ENCODE data around the gene NPFF. TPM values are rescaled to one million over a fixed set of nuclear protein-coding genes. Genes with fewer than 3 reads are reported as not detected.
A peak's percentile ranks its signal among the peaks of the same experiment; 100 is the strongest.

The NPFF gene
- total and polyA plus RNA-seq, 10 donors, result 0.49 to 2.0 (median 1.3) TPM; not detected in 7

- no peak for TF ChIP-seq POLR2A (IDR thresholded peaks at IDR 0.05)
- peak in 2 of 3 donors; percentile 50 to 61 for TF ChIP-seq POLR2AphosphoS5 (IDR thresholded peaks at IDR 0.05)
- Histone ChIP-seq H3K4me3 (no peak overlapping the region), H3K27ac (peak overlapping the region in 2 of 8 donors; percentile 22 to 58), H3K9me3 (no peaks in the 10 kb centered on the region), H3K36me3 (peaks cover 13 to 100% (median 100%) of the 10 kb centered on the region in 6 donors), H3K4me1 (peaks cover 3 to 71% (median 29%) of the 10 kb centered on the region in 6 donors), H3K27me3 (replicated peaks in 1 of 7) (no peaks in the 10 kb centered on the region)
- intact Hi-C loops (cut with DNase I; ENCODE audit: low total_unique reads), result no loop called here
- 88 to 96% (median 95%) methylated on average over 11 of the region's 11 CpGs for WGBS, 5 donors
- DNase-seq, result no peak
Observed at GRCh38 chr12:53464685-53465418, 42.4 kb downstream of the NPFF start.

GRCh38 chr12:53463802-53464560 is 43.3 kb downstream of the NPFF start:
- no peak overlapping the region for H3K4me3 ChIP-seq
- peak overlapping the region in 2 of 8 donors; percentile 24 to 29 for H3K27ac ChIP-seq
- TF ChIP-seq POLR2A (IDR thresholded peaks at IDR 0.05) (no peak), POLR2AphosphoS5 (IDR thresholded peaks at IDR 0.05) (no peak), CTCF (IDR thresholded peaks at IDR 0.05 in 8 of 11, conservative IDR thresholded peaks at IDR 0.05 in 3 of 11) (no peak)
- H3K4me1 ChIP-seq, result peaks cover 3 to 80% (median 30%) of the 10 kb centered on the region in 6 donors
- DNase-seq, result no peak
- WGBS, 5 donors, result 61 to 76% (median 65%) methylated on average over 5 of the region's 5 CpGs
- no peaks in the 10 kb centered on the region for H3K27me3 ChIP-seq (replicated peaks in 1 of 7)
- H3K9me3 ChIP-seq, result no peaks in the 10 kb centered on the region
- intact Hi-C loops (cut with DNase I; ENCODE audit: low total_unique reads), result no loop called here
- peaks cover 13 to 100% (median 100%) of the 10 kb centered on the region in 6 donors for H3K36me3 ChIP-seq

- Histone ChIP-seq H3K27ac (peak overlapping the region in 1 of 8 donors; percentile 29), H3K36me3 (peaks cover 7 to 100% (median 100%) of the 10 kb centered on the region in 6 donors), H3K4me3 (no peak overlapping the region), H3K4me1 (peaks cover 3 to 80% (median 32%) of the 10 kb centered on the region in 6 donors), H3K9me3 (no peaks in the 10 kb centered on the region), H3K27me3 (replicated peaks in 1 of 7) (no peaks in the 10 kb centered on the region)
- no peak for TF ChIP-seq CTCF (IDR thresholded peaks at IDR 0.05 in 8 of 11, conservative IDR thresholded peaks at IDR 0.05 in 3 of 11)
- TF ChIP-seq POLR2AphosphoS5 (IDR thresholded peaks at IDR 0.05), result peak in 1 of 3 donors; percentile 12
- 67 to 84% (median 82%) methylated on average over 3 of the region's 3 CpGs for WGBS, 5 donors
- intact Hi-C loops (cut with DNase I; ENCODE audit: low total_unique reads), result no loop called here
- DNase-seq, result no peak
Observed at GRCh38 chr12:53462935-53463334, 44.3 kb downstream of the NPFF start.

GRCh38 chr12:53461591-53461990 is 45.7 kb downstream of the NPFF start:
- intact Hi-C loops (cut with DNase I; ENCODE audit: low total_unique reads), result no loop called here
- Histone ChIP-seq H3K36me3 (peaks cover 7 to 100% (median 100%) of the 10 kb centered on the region in 6 donors), H3K27me3 (replicated peaks in 1 of 7) (no peaks in the 10 kb centered on the region), H3K4me3 (no peak overlapping the region), H3K9me3 (no peaks in the 10 kb centered on the region), H3K27ac (no peak overlapping the region), H3K4me1 (peaks cover 3 to 87% (median 35%) of the 10 kb centered on the region in 6 donors)
- no peak for DNase-seq
- TF ChIP-seq POLR2AphosphoS5 (IDR thresholded peaks at IDR 0.05) (peak in 1 of 3 donors; percentile 30), CTCF (IDR thresholded peaks at IDR 0.05 in 8 of 11, conservative IDR thresholded peaks at IDR 0.05 in 3 of 11) (no peak)
- 89 to 90% (median 90%) methylated on average over 8 of the region's 8 CpGs for WGBS, 5 donors

All from spleen (tissue), 11 donors.